ENCODE data around the gene CCNF.

Gene CCNF

DNA sequence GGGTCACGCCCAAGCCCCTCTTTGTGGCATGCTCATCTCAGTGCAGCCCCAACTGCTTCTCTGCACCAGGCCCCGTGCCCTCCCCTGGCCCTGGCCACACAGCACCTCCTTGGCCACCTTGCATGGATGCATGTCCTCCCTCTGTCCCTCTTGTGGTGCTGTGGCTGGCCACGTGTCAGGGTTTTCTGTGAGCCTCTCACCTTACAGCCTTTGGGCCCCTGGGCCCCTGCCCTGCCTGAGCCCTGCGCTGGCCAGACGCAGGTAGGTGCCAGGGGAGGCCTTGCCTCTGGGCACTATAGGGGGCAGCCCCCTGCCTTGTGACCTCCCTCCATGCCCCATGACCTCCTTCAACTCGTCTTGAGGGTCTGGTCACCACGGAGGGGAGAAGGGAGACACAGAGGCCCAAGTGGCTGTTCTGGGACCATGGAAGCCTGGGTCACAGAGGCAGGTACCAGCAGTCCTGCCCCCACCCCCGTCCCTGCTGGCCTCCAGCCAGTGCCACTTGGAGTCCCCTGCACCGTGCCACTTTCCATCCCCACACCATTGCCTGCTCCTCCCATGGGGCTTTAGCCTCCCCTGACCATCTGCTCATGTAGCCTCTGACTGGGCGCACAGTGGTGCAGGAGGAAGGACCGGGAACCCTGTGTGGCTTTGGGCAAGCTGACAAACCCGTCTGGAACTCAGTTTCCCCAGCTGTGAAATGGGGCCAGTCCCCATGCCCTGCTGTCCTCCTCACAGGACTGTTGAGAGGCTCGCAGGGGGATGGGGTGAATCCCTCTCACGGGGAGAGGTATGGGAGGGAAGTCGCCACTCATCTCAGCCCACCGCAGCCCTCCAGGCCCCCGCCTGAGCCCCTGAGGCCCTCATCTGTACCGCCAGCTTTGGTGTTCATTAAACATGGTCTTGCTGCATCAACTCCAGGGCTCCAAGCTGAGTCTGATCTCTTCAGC lies 73.0 kb downstream of the CCNF start:
- DNase-seq (ENCODE audit: low read depth in 2 of 2): no peak

DNA sequence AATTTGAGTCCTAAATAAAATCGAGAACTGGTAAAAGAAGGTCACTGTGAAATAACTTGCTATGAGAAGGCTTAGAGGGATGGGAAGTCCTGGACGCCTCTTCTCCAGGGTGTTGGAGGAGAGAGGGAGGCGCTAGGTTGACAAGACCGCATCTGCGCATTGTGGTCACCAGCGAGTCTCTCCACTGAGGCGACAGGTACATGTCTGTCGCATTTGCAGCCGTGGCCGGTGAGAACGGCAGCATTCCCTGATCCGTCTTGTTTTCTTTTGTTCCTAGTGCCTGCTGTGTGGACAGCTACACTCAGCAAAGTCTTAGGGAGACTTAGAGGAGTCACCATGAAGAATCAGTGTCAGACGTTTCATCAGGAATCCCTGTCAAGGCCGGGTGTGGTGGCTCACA lies 76.4 kb downstream of the CCNF start:
- no peak for DNase-seq (ENCODE audit: low read depth in 2 of 2)

DNA sequence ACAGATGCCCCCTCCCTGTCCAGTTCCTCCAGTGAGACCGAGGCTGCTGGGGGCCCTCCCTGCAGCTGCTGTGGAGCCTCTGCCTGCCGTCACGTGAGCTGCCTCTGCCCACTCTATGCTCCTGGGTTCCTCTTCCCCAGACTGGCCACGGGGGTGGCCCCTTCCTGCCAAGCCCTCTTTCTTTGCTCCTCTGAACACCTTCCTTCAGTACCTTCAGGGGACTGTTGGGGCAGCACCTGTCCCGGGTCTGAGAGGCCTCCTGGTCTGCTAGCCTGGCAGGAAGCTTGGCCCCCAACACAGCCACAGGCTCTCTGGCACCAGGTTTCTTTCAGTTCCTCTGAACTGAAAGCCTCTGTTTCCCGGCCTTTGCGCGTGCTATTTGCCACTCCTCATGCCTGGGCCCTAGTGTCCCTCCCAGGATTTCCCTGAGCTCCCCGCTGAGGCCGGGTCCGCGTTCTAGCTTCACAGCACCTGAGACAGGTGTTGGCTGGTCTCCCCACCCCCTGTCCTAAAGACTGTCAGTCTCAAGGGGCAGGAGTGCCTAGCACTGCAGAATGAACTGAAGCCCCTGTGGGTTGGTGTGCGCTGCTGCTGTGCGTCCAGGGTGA lies 77.9 kb downstream of the CCNF start:
- no peak for DNase-seq (ENCODE audit: low read depth in 2 of 2)

DNA sequence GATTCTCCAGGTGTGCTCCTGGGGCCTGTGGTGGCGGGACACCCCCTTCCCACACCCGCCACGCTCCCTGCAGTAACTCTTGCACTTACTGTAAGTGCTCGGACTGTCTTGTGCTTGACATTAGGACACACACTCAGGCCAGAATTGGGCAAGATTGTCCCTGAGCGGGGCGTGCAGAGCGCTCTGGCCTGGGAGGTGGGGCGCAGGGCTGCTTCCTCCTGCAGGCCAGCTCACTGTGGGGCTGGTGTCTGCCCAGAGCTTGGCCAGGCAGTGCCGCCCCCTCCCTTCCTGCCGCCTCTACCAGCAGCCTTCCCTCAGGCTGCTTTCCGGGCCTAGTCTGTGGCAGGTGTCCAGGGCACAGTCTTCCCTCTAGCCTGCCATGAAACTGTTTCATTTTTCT lies 78.4 kb downstream of the CCNF start:
- no peak for DNase-seq (ENCODE audit: low read depth in 2 of 2)
